Cortex of kidney (tissue), 1 donor: ENCODE results near the gene NME9.
"Not testable (repeated sequence)": the region's sequence is repeated elsewhere in the genome, so short reads cannot be mapped to it uniquely, and the experiment has no call there.

Experiments
- DNase-seq: peaks from one replicate; lab custom pipeline; 2025; lab: John Stamatoyannopoulos, UW

The NME9 gene, protein sequence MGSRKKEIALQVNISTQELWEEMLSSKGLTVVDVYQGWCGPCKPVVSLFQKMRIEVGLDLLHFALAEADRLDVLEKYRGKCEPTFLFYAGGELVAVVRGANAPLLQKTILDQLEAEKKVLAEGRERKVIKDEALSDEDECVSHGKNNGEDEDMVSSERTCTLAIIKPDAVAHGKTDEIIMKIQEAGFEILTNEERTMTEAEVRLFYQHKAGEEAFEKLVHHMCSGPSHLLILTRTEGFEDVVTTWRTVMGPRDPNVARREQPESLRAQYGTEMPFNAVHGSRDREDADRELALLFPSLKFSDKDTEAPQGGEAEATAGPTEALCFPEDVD

DNA sequence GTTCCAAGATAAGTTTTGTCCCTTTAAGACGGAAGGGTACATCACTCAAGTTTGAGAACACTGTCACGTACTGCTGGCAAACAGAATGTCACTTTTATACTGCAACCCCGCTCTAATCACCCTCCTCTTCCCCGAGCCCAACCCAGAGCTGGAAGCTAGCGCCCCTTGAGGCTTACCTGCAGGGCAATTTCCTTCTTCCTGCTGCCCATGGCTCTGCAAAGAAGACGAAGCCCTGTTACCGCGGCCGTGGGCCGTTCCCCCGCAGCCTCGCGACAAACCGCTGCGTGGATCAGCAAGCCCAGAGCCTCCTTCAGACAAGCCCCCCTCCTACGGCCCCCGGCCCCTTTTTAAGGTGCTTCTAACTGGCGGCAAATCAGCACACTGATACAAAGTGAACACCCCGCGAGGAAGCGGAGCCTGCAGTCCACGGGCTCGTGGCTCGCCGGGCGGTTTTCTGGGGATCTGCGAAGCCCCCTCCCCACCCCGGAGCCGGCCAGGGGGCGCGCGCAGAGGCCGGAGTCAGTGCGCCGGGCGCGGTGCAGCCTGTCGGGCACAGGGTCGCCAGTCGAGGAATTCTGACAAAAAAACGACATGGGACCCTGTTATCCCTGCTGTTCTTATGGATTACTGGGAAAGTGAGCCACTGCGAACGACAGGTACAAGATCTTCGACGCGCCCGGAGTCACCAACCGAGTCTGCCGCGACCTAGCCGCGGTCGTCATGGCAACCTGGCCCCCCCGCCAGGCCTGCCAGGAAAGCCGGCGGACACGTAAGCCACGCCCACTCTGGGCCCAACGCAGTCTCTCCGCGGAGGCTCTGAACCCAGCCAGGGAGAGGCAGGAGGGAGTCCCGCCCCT, at the start of gene NME9:
Gene NME9 (minus strand): TSS at position 725 of the 857 bp plus-strand sequence. CDS start 516 bp downstream, at position 209.
- DNase-seq, result peak; percentile 16

DNA sequence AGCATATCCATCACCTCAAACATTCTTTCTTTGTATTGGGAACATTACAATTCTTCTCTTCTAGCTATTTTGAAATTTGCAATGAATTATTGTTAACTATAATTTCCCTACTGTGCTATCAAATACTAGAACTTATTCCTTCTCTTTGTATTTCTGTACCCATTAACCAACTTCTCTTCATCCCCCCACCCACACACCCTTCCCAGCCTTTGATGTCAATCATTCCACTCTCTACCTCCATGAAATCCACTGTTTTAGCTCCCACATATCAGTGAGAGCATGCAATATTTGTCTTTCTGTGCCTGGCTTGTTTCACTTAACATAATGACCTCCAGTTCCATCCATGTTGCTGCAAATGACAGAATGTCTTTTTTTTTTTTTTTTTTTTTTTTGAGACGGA, 49.3 kb upstream of the NME9 start:
- no peak for DNase-seq

DNA sequence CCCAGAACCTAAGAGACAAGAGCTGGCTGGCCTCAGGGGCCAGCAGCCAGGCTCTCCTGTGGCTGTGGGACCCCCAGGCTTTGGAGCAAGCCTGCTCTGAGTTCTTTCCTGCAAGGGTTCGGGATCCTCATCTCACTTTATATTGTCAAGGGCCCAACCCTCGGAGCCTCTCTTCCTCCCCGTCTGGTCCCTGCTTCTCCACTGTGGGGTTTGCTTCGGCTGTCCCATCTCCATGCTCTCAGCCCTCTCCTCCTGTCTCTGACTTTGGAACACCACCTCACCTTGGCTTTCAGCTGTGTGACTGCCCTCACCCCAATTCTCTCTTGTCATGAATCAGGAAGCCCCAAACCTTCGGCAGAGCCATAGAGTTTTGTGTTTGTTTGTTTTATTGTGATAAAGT, 48.7 kb upstream of the NME9 start:
- DNase-seq, result no peak

DNA sequence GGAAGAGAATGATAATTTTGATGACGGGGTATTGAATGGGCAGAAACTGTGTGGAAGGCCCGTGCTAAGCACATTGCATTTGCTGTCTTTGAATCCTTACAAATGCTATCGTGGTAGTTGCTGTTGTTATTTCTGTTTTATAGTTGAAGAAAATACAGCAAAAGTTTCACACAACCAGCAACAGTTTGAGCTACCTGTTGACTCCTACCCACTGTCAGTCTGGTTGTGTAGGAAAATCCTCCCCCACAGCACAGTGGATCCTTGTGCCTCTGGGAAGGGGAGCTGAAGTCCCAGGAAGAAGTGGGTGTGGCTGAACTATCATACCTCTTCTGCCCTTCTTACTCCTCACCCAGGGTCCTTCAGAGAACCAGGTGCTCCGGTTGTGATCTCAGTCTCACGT, 48.2 kb upstream of the NME9 start:
- DNase-seq, result no peak

DNA sequence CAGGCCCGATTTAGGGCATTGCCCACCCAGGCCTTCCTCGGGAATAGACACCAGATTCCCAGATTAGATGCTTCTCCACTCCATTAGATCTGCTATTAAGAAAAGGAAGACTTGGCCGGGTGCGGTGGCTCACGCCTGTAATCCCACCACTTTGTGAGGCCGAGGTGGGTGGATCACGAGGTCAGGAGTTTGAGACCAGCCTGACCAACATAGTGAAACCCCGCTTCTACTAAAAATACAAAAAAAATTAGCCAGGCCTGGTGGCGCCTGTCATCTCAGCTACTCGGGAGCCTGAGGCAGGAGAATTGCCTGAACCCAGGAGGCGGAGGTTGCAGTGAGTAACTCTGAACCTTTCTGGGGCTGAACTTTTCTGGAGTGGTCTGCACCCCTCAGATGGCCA, 47.6 kb upstream of the NME9 start:
- not testable (repeated sequence) for DNase-seq

DNA sequence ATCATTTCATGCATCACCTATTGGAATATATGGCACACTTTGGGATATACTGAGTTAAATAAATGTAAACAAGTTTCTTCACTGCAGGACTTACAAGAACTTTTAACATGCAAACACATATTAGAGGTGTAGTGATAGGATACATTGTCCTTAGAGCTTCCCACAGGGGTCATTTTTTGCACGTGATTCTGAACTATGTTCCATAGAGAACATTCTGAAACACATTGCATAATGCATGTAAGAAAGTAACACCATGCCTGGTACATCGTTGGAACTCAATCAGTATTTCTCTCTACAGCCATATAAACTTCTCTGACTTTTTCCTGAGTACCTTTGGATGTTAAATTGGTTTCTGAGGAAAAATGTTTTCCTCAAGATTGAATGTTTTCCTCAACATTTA, 47.0 kb upstream of the NME9 start:
- DNase-seq, result no peak

DNA sequence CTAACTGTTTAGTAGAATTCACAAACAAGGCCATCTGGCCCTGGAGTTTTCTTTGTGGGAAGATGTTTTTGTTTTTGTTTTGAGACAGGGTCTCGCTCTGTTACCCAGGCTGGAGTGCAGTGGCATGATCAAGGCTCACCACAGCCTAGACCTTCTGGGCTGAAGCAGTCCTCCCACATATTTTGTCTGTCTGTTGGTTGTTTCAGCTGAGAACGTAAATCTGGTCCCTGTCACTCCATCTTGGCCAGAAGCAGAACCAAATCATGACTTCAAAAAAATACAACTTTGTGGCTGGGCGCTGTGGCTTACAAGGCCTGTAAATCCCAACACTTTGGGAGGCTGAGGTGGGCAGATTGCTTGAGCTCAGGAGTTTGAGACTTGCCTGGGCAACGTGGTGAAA, 45.8 kb upstream of the NME9 start:
- no peak for DNase-seq

DNA sequence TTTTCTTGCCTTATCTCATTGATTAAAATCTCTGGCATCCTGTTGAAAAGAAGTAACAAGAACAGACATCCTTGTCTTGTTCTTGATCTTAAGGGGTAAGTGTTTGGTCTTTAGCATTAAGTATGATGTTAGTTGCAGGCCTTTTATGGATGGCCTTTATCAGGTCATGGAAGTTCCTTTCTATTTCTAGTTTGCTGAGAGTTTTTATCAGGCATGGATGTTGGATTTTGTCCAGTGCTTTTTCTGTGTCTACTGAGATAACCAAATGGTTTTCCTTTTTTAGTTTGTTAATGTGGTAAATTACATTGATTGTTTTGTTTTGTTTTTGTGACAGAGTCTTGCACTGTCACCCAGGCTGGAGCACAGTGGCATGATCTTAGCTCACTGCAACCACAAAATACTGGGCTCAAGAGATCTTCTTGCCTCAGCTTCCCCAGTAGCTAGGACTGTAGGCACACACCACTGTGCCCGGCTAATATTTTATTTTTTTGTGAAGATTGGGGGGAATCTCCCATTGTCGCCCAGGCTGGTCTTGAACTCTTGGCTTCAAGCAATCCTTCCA, 45.0 kb upstream of the NME9 start:
- DNase-seq, result no peak

DNA sequence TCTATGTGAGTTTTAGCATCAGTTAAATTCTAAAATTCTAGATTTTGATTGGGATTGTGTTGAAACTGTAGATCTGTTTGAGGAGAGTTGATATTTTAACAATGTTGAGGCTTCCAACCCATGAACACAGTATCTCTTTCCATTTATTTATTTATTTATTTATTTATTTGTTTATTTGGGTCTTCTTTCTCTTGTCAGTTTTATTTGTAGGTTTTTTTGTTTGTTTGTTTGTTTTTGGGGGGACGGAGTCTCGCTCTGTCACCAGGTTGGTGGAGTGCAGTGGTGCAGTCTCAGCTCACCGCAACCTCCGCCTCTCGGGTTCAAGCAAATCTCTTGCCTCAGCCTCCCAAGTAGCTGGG, 44.1 kb upstream of the NME9 start:
- DNase-seq, result no peak

DNA sequence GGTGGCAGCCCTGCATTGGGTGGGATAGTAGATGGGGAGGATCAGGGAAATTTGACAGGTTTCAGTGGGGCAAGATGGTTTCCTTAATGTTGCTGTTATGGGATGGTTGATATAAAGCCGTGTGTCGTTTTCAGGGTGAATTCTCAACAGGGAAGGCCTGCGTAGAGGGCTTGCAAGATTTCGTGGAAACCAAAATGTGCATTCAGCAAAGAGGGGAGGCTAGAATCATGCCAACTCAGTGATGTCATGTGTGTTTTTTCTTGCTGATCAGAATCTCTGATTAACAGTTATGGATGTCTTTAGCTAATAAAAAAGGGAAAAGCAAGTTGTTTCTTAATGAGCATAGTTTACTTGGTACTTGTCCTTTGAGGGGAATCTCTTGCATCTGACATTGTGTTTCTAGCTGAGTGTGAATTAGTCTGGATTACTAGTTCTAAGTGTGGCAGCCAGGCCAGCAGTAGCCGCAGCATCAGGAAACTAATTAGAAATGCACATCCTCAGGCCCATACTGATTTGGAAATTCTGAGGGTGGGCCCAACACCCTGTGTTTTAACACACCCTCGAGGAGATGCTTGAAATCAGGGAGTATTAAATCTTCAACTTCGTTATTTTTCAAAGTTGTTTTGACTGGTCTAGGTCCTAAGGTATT, 43.6 kb upstream of the NME9 start:
- DNase-seq, result no peak

DNA sequence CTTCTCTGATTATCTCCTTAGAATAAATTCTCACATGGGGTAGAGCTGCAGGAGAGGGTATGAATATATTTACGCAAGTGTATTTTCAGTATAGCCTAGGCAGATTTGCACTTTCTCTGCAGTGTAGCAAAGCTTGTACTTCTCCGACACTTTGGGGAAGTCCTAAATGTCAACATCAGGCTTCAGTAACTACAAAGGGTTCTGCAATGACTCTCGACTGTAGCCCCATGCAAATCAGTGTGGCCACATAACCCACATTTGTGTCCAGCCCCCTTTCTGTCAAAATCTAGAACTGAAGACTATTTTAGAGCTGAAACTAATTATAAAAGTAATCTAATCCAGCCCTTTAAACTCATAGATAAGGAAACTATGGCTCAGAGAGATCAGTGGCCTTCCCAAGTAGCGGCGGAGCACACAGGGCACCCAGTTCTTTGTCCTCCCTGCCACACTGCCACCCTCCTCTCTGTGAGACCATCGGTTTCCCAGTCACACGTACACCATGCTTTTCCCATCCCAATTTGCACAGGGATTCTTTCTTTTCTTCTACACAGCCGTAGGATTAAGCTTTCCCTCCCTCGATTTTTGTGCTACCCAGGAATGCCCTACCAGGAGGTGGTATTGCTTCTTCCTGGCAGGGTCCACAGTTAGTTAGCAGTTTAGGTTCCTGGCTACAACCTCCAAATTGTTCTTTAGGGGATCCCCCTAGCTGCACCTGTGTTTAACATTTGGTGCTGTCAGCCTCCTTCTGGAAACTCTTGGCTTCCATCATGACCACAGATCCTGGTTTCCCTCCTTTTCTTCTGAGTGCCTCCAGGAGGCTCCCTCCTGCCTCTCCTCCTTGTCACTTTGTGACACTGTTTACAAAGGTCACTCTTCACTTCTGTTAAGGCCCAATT, 41.7 kb upstream of the NME9 start:
- no peak for DNase-seq

DNA sequence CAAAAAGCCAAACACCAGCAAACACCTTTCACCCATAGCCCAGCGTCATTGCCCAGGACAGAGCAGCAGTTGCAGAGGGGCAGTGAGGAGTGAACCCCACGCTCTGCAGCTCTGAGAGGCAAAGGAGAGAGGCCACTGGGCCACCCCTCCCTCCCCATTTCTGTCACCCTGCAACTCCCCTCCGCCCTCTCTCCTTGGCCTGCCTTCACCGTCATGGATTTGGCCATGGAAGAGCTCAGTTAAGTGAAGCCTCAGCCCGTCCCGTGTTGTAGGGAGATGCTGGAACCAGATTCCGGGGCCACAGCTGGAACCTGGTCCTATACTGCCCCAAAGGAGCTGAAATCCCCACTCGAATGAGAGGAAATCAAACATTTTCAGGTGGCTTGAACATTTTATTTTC, 40.7 kb upstream of the NME9 start:
- no peak for DNase-seq

DNA sequence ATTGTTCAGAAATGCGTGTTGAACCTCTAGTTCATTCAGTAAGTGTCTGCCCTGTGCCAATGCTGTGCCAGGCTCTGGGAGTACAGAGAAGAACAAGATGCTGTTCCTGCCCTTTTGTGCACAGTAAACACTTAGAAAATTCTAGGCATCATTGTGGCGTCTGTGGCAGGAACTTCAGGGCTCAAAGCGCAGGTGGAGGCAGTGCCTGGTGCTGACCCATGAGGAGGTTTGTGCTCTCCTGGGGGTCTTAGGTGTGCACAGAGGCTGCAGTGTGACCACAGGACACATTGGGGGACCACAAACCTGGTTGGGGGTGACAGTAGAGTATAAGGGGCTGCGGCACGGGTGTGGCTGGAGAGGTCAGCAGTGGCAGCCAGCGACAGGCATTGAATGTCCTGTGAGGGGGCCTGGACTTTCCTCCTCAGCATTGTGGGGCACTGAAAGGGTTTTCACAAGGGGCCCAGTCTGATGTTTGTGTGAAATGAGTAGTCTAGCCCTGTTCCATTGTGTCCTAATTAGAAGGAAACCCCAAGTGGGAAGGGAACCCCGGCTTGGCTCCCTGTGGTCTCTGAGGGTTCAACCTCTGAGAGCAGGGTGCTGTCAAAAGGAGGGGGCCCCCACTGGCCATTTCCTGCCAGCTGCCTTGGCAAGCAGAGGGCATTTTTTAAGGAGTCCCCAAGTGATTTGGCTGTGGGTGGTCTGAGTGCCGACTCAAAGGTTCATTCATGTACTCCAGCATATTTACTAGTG, 39.7 kb upstream of the NME9 start:
- DNase-seq, result no peak

DNA sequence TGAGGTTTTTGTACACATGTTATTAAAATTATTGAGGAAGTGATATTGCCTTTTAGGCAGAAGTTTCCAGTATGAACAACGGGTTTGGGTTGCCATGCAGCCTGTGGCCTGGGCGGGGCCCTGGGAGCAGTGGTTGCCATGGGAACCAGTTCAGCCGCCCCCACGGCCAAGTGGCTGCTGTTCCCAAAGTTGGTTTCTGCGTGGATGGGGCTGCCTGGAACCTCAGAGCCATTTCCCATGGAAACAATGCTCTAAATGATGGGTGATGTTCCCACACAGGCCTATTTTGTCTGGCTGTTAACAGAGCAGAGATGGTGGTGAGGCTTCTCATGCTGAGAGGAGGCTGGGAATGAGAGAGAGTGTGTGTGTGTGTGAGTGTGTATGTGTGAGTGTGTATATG, 38.3 kb upstream of the NME9 start:
- DNase-seq, result no peak

DNA sequence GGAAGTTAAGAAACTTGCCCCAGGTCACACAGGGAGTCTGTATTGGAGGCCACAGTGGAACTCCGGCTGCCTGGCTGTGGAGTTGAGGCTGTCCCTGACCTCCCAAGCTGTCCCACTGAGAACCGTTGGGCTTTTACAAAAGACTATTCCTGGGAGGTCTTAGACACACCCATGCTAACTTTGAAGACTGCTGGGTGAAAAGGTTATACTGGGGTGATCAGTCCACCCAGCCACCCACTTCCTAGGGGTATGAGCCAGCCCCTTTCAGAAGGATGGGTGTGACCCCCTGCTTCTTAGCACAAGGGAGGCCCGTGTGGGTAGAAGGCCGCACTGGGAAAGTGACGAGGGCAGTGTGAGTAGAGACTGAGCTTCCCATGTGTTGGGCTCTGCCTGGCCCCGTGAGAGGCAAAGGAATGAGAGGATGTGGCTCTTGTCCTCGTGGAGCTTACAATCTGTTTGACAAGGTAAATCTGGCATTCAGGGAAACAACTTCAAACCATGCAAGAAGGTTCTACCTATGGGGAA, 37.7 kb upstream of the NME9 start:
- no peak for DNase-seq

DNA sequence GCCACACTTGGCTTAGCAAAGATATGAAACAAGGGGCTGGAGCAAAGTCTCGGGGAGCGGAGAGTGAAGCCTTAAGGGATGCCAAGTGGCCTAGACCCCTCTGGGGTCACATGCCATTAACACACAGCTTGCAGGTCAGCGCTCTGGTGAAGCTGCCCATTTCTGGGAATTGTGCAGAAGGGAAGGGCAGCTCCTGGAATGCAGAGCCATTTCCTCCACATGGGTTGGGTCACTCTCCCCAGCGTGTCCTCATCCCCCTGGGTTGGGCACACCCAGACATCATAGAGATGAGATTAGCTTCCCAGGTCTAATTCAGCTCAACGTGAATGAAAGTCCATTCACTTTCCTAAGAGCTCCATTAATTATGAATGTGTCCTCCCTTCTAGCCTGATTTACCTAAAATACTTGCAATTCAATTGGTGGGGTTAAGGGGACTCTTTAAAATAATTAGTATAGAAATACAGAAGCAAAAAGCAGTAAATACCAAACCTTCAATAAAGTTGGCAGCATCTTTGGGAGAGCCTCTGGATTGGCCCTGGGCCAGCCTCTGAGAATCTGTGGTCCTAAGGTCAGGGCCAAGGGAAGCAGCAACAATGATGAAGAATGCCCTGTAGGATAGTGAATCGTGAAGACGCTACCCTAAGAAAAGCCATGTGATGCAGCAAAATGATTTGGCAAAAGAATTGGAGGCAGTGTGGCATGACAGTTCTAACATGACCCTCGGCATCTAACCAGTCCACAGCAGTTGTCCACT, 36.5 kb upstream of the NME9 start:
- DNase-seq, result no peak

DNA sequence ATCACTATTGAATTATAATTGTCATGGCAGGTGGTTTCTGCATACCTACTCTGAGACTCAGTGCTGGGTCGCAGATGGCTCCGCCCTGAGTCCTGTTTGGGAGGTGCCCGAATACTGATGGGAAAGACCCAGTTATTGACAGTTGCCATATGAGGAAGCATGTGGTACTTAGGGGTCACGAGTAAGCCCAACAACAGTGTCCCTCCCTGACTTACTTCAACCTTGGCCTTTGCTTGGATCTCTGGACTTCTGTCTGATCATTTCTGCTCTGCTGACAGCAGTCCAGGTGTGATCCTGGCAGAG, 35.6 kb upstream of the NME9 start:
- DNase-seq, result no peak

DNA sequence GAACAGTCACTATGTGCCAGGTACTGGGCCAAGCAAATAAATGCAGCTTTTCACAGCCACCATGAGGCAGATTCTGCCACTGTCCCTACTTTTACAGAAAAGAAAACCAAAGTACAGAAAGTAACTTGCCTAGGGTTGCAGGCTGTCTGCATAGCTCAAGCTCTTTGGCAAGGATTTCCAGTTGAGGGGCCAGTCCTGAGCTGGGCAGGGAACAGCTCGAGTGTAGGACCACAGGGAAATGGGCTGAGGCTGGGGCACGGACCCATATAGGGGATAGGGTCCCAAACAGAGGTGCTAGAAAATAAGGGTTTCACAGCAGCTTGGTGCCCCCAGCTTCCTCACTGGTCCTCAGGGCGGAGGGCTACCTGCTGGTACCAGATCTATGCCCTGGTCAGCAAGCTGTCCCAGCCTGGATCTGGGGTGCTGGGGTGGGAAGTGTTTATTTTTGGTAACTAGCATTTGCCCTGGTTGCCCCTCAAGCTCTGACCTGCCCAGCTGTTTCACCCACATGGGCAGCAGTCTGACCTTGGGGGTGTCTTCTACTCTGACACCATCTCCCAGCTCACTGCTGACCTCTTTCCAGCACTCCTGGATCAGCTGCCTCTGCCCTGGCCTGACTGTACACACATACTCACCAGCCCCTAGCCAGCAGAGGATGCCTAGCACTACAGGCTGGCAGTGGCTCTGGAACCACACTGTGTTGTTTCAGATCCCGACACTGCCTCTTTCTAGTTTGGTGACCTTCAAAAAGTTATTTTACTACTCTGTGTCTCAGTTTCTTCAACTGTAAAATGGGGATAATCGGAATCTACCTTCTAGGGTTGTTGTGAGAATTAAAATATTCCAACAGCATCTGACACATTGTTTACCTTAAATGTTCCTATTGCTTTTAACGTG, 35.0 kb upstream of the NME9 start:
- DNase-seq, result no peak

DNA sequence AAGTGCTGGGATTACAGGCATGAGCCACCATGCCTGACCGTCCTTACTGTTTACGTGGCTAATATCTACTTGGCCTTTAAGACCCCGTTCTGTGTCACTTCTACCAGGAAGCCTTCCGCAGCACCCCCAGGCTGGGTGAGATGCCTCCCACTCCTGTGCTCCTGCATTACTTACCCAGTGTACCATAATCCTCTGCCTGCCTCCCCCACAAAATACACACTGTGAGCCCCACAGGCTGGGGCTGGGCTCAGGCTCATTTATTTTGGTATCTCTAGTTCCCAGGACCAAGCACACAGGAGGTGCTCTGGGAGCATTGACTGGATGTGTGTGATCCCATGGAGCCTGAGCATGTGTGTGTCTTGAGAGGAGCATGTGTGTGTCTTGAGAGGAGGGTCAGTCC, 33.7 kb upstream of the NME9 start:
- no peak for DNase-seq
